Thymus (tissue), 11 donors: ENCODE data around the gene AKAP8L. TPM values are rescaled to one million over a fixed set of nuclear protein-coding genes. Genes with fewer than 3 reads are reported as not detected.
"Not testable (repeated sequence)": the region's sequence is repeated elsewhere in the genome, so short reads cannot be mapped to it uniquely, and the experiment has no call there.

Source experiments
- DNase-seq, 9 donors: peaks; one replicate each; pipeline ENCODE4 v3.0.0-alpha.2; 2013; ENCODE audit warnings: low spot score in 9 of 9, low read depth in 6 of 9, missing footprints in 1 of 9
- H3K27ac ChIP-seq, 2 donors: one replicate each; pipeline ENCODE4 v1.5.1; 2013; ENCODE audit warnings: control low read depth in 1 of 2, low read depth in 1 of 2, low read length in 1 of 2, mild to moderate bottlenecking in 1 of 2, moderate library complexity in 1 of 2
- H3K27me3 ChIP-seq, 2 donors: one replicate each; pipeline ENCODE4 v1.5.1; 2013; ENCODE audit warnings: low read length in 1 of 2; ENCODE audit not compliant: control insufficient read depth in 2 of 2, insufficient read depth in 1 of 2
- H3K36me3 ChIP-seq, 2 donors: one replicate each; pipeline ENCODE4 v1.5.1; 2013; ENCODE audit warnings: low read length in 1 of 2, mild to moderate bottlenecking in 1 of 2, moderate library complexity in 1 of 2; ENCODE audit not compliant: control insufficient read depth in 2 of 2, insufficient read depth in 2 of 2
- H3K4me1 ChIP-seq, 2 donors: one replicate each; pipeline ENCODE4 v1.5.1; 2013; ENCODE audit warnings: low read length in 2 of 2; ENCODE audit not compliant: control insufficient read depth in 2 of 2, insufficient read depth in 2 of 2
- H3K4me3 ChIP-seq, 2 donors: one replicate each; pipeline ENCODE4 v1.5.1; 2013; ENCODE audit warnings: low read length in 2 of 2, control low read depth in 1 of 2, mild to moderate bottlenecking in 1 of 2
- H3K9me3 ChIP-seq, 2 donors: one replicate each; pipeline ENCODE4 v1.5.1; 2013; ENCODE audit warnings: low read length in 1 of 2, mild to moderate bottlenecking in 1 of 2; ENCODE audit not compliant: control insufficient read depth in 2 of 2, insufficient read depth in 1 of 2
- WGBS: extraction: QIAGEN DNeasy Blood & Tissue Kit; methylation state at CpG from one replicate; pipeline ENCODE4 v1.1.7; 2013; 5-methylcytosine and 5-hydroxymethylcytosine counted together
- polyA plus RNA-seq: library from polyadenylated mRNA; stranded (reverse); fragments of 200-250 nt; gene quantifications from one replicate; pipeline ENCODE4 v1.2.3, GENCODE V29; 2013
- total RNA-seq: library from RNA; stranded (reverse); fragments of 120-200 nt; gene quantifications from one replicate; pipeline ENCODE4 v1.2.4, GENCODE V29; 2013
- donor health status: healthy.

The AKAP8L gene
- total and polyA plus RNA-seq, 2 donors = 64.1 to 128 TPM

GRCh38 chr19:15422296-15423075 is 3.7 kb upstream of the AKAP8L start:
- Histone ChIP-seq H3K36me3 (peaks cover 55 to 58% of the 10 kb centered on the region in 2 donors), H3K27ac (no peak overlapping the region), H3K9me3 (peaks cover 5 to 10% of the 10 kb centered on the region in 2 donors), H3K4me3 (no peak overlapping the region), H3K27me3 (no peaks in the 10 kb centered on the region), H3K4me1 (peaks cover 7 to 10% of the 10 kb centered on the region in 2 donors)
- DNase-seq = no peak
- 95% methylated on average over 22 of the region's 22 CpGs for WGBS

- DNase-seq = no peak
- Histone ChIP-seq H3K36me3 (peaks cover 48 to 51% of the 10 kb centered on the region in 2 donors), H3K9me3 (peaks cover 5 to 10% of the 10 kb centered on the region in 2 donors), H3K27me3 (no peaks in the 10 kb centered on the region), H3K27ac (no peak overlapping the region), H3K4me3 (no peak overlapping the region), H3K4me1 (peaks cover 12 to 17% of the 10 kb centered on the region in 2 donors)
- WGBS = 97% methylated on average over 15 of the region's 15 CpGs
These were observed 3.0 kb upstream of the AKAP8L start for GRCh38 chr19:15421721-15422260.

DNA sequence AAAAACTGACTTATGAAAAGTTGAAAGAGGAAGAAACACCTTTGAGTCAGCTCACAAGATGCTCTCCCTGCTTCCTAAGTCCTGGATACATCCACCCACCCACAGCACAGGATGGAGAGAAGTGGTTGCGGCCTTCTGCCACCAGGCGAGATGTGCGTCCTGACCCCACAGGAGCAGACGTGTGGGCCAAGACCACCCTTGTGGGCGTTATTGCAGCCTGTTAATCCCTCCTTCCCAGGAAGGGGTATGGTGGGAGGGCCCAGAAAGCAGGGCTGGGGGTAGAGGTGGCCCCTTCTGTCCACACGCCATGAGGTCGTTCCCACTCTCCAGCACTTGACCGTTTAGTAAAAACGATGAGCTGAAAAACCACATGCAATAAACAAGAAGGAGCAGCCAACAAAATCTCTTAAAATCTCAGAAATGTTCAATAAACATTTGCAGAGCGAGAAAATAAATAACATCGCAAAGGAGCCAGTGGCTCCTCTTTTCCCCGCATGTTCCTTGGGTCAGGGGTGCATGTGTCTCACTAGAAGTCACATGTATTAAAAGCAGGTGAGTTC is 2.4 kb upstream of the AKAP8L start:
- H3K4me1 ChIP-seq = peaks cover 16 to 17% of the 10 kb centered on the region in 2 donors
- H3K4me3 ChIP-seq = no peak overlapping the region
- WGBS = 96% methylated on average over 12 of the region's 12 CpGs
- H3K27me3 ChIP-seq = no peaks in the 10 kb centered on the region
- H3K9me3 ChIP-seq = peaks cover 5 to 10% of the 10 kb centered on the region in 2 donors
- H3K27ac ChIP-seq = no peak overlapping the region
- no peak for DNase-seq
- peaks cover 45% of the 10 kb centered on the region in 2 donors for H3K36me3 ChIP-seq

- peaks cover 34 to 41% of the 10 kb centered on the region in 2 donors for H3K36me3 ChIP-seq
- peak overlapping the region in 1 of 2 donors; percentile 99 for H3K4me3 ChIP-seq
- H3K27ac ChIP-seq = peak overlapping the region in 1 of 2 donors; percentile 20
- WGBS = 51% methylated on average over 16 of the region's 16 CpGs
- H3K9me3 ChIP-seq = peaks cover 5 to 10% of the 10 kb centered on the region in 2 donors
- peaks cover 16 to 17% of the 10 kb centered on the region in 2 donors for H3K4me1 ChIP-seq
- H3K27me3 ChIP-seq = no peaks in the 10 kb centered on the region
- no peak for DNase-seq
These were observed 731 bp upstream of the AKAP8L start for GRCh38 chr19:15419413-15420025.

- Histone ChIP-seq H3K4me3 (peak overlapping the region; percentile 99), H3K4me1 (peaks cover 22 to 27% of the 10 kb centered on the region in 2 donors), H3K27ac (peak overlapping the region; percentile 89 to 95), H3K36me3 (peaks cover 24 to 29% of the 10 kb centered on the region in 2 donors), H3K9me3 (peaks cover 3% of the 10 kb centered on the region in 2 donors), H3K27me3 (no peaks in the 10 kb centered on the region)
- WGBS = under 1% methylated on average over 16 of the region's 16 CpGs
- DNase-seq = peak in 2 of 9 donors; percentile 24 to 31
These were observed 583 bp downstream of the AKAP8L start for GRCh38 chr19:15418231-15418578.

DNA sequence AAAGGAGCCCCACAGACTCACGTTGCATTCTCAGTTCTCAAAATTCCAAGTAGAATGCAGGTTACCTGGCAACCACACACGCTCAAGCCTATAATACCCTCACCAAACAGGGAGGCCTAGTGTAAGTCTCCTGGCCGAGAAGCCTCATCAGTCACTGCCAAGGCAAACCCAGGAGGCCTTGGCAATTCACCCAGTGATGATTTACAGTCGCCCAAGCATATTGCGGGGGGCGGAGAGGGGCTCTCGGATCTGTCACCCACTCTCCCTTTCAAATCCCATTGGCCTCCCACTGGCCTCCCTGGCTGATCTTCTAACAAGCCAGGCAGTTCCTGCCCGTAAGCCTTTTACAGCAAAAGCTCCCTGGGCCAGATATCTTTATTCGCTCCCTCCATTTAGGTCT is 1.1 kb downstream of the AKAP8L start:
- no peak for DNase-seq
- H3K9me3 ChIP-seq = no peaks in the 10 kb centered on the region

GRCh38 chr19:15412832-15413231 is 6.0 kb downstream of the AKAP8L start:
- Histone ChIP-seq H3K4me3 (peak overlapping the region in 1 of 2 donors; percentile 5), H3K9me3 (no peaks in the 10 kb centered on the region), H3K27ac (peak overlapping the region; percentile 25 to 80), H3K4me1 (peaks cover 23 to 27% of the 10 kb centered on the region in 2 donors), H3K36me3 (peaks cover 29 to 41% of the 10 kb centered on the region in 2 donors), H3K27me3 (no peaks in the 10 kb centered on the region)
- DNase-seq = peak in 4 of 9 donors; percentile 23 to 60 (median 33)
- 72% methylated on average over 4 of the region's 4 CpGs for WGBS

More for the DNA sequence above, 1.1 kb downstream of the AKAP8L start:
- Histone ChIP-seq H3K36me3 (peaks cover 19 to 24% of the 10 kb centered on the region in 2 donors), H3K4me3 (peak overlapping the region; percentile 99), H3K4me1 (peaks cover 26 to 32% of the 10 kb centered on the region in 2 donors), H3K27ac (peak overlapping the region in 1 of 2 donors; percentile 89), H3K27me3 (no peaks in the 10 kb centered on the region)
- 27% methylated on average over 9 of the region's 9 CpGs for WGBS

DNA sequence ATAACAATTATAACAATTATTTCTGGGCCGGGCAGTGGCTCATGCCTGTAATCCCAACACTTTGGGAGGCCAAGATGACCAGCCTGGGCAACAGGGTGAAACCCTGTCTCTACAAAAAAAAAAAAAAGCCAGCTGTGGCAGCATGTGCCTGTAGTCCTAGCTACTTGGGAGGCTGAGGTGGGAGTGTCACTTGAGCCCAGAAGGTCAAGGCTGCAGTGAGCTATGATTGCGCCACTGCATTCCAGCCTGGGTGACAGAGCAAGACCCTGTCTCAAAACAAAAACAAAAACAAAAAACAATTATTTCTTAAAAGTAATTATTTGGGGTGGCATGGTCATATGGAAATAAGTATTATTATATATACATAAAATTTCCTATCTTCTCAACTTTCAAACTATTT is 7.4 kb downstream of the AKAP8L start:
- Histone ChIP-seq H3K4me1 (peaks cover 11 to 16% of the 10 kb centered on the region in 2 donors), H3K36me3 (peaks cover 29 to 45% of the 10 kb centered on the region in 2 donors)
- DNase-seq, H3K27me3 ChIP-seq, H3K27ac ChIP-seq, H3K9me3 ChIP-seq, H3K4me3 ChIP-seq: not testable (repeated sequence)
- 96% methylated on average over 2 of the region's 2 CpGs for WGBS
